ENCODE measurements around the gene RAPGEF6.

Gene RAPGEF6

DNA sequence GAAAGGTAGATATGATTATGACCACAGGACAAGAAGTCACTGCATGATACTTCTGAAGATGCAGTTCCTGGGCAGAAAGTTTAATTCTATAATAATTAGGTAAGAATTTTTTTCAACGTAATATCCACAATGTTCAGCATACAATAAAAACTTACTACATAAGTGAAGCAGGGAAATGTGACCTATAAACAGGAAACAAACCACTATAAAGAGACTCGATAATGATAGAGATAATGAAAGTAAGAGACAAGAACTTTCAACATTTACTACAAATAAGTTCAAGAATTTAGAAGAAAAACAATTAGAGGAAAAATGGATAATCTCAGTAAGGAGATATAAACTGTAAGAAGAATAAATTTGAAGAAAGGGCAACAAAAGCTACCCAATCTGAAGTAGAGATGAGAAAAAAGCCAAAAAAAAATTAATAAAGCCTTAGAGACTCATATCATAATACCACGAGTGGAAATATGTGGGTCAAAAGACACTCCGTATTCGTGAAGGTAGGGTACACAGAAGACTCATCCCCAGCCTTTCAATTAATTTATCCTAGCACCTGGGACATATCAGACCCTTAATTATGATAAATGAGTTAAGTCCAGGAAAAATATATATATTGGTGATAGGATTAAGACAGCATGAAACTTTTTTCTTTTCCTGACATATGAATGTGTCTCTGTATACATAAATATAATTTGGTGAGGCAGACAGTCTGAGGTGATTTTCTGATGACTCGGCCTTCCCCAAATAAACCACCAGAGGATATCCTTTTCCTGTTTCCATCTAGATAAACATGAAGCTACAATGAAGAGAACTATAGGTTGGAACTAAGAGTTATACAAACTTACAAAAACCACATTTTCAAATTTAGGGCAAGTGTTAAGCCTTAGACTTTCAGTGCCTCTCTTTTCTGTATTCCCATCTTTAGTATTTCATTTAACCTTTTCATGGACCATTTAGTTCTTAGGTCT is 120.4 kb downstream of the RAPGEF6 start:
- TF ChIP-seq, protein P1, sequence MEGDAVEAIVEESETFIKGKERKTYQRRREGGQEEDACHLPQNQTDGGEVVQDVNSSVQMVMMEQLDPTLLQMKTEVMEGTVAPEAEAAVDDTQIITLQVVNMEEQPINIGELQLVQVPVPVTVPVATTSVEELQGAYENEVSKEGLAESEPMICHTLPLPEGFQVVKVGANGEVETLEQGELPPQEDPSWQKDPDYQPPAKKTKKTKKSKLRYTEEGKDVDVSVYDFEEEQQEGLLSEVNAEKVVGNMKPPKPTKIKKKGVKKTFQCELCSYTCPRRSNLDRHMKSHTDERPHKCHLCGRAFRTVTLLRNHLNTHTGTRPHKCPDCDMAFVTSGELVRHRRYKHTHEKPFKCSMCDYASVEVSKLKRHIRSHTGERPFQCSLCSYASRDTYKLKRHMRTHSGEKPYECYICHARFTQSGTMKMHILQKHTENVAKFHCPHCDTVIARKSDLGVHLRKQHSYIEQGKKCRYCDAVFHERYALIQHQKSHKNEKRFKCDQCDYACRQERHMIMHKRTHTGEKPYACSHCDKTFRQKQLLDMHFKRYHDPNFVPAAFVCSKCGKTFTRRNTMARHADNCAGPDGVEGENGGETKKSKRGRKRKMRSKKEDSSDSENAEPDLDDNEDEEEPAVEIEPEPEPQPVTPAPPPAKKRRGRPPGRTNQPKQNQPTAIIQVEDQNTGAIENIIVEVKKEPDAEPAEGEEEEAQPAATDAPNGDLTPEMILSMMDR (conservative IDR thresholded peaks at IDR 0.05; ENCODE audit: low read length) = no peak
- Histone ChIP-seq H3K4me3 (ENCODE audit: low read length, poor library complexity, severe bottlenecking) (peak overlapping the region; percentile 71), H3K9me3 (ENCODE audit: insufficient read depth, low read depth, low read length) (no peaks in the 10 kb centered on the region), H3K9me2 (replicated peaks; ENCODE audit: low read depth, low read length) (no peaks in the 10 kb centered on the region), H3K79me2 (ENCODE audit: insufficient read depth, low read length) (0 out of 2 replicates have a peak, but pooled peaks cover 4% of the 10 kb centered on the region), H3K9ac (ENCODE audit: low read depth, low read length, poor library complexity, severe bottlenecking) (peak overlapping the region; percentile 58), H3K27me3 (ENCODE audit: insufficient read depth, low read length, poor library complexity, severe bottlenecking) (no peaks in the 10 kb centered on the region), H2AFZ (ENCODE audit: low read length) (no peak overlapping the region), H4K20me1 (ENCODE audit: insufficient read depth, low read length, poor library complexity, severe bottlenecking) (peaks cover 3% of the 10 kb centered on the region), H3K36me3 (ENCODE audit: insufficient read depth, low read length) (peaks cover 20% of the 10 kb centered on the region; the same call in 1 of the 2 replicates), H3K4me2 (ENCODE audit: low read depth, low read length, poor library complexity, severe bottlenecking) (peak overlapping the region; percentile 81), H3F3A (ENCODE audit: low read depth) (peaks cover 8% of the 10 kb centered on the region; the same call in 1 of the 2 replicates), H3K4me1 (ENCODE audit: insufficient read depth, low read length, poor library complexity, severe bottlenecking) (peaks cover 37% of the 10 kb centered on the region)

DNA sequence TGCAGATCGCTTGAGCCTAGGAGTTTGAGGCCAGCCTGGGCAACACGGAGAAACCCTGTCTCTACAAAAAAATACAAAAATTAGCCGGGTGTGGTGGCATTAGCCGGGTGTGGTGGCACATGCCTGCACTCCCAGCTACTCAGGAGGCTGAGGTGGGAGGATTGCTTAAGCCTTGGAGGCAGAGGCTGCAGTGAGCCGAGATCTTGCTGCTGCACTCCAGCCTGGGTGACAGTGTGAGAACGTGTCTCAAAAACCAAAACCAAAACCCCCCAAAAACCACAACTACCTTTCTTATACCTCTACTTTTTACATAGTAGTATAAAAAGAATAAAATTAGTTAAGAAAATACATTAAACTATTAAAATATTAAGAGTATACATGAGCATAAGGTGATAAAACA is 121.2 kb downstream of the RAPGEF6 start:
- Histone ChIP-seq H3K9me3 (ENCODE audit: insufficient read depth, low read depth, low read length) (no peaks in the 10 kb centered on the region), H3K9ac (ENCODE audit: low read depth, low read length, poor library complexity, severe bottlenecking) (no peak overlapping the region), H4K20me1 (ENCODE audit: insufficient read depth, low read length, poor library complexity, severe bottlenecking) (peaks cover 3% of the 10 kb centered on the region), H2AFZ (ENCODE audit: low read length) (no peak overlapping the region), H3K79me2 (ENCODE audit: insufficient read depth, low read length) (0 out of 2 replicates have a peak, but pooled peaks cover 4% of the 10 kb centered on the region), H3K27me3 (ENCODE audit: insufficient read depth, low read length, poor library complexity, severe bottlenecking) (no peaks in the 10 kb centered on the region), H3F3A (ENCODE audit: low read depth) (peaks cover 8% of the 10 kb centered on the region; the same call in 1 of the 2 replicates), H3K36me3 (ENCODE audit: insufficient read depth, low read length) (peaks cover 13% of the 10 kb centered on the region; the same call in 1 of the 2 replicates), H3K4me3 (ENCODE audit: low read length, poor library complexity, severe bottlenecking) (peak overlapping the region; percentile 71), H3K9me2 (replicated peaks; ENCODE audit: low read depth, low read length) (no peaks in the 10 kb centered on the region), H3K4me2 (ENCODE audit: low read depth, low read length, poor library complexity, severe bottlenecking) (peak overlapping the region; percentile 81), H3K4me1 (ENCODE audit: insufficient read depth, low read length, poor library complexity, severe bottlenecking) (peaks cover 37% of the 10 kb centered on the region)
- TF ChIP-seq, protein P1 (conservative IDR thresholded peaks at IDR 0.05; ENCODE audit: low read length) = no peak
- no peak for TF ChIP-seq EZH2phosphoT487 (IDR thresholded peaks at IDR 0.05; ENCODE audit: borderline replicate concordance)

DNA sequence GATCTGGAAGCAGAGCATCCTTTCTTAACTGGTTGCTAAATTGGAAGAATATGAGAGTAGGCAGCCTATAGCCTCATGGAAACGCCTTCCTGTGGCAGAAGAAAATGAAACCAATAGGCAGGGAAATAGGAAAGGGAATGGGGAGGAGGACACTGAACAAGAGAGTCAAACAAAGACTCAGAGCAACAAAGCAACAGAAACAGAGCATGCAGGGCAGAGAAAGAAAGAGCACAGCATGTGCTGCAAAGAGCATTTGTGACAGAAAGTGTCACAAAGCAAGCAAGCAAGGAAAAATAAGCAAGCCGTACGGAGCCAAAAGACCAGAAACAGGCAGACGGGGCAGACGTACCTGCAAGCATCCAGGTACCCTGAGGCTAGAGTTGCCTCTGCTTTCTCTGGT is 123.1 kb downstream of the RAPGEF6 start:
- 0 out of 2 replicates have a peak, but pooled peaks cover 4% of the 10 kb centered on the region for H3K79me2 ChIP-seq (ENCODE audit: insufficient read depth, low read length)
- no peaks in the 10 kb centered on the region for H3K9me3 ChIP-seq (ENCODE audit: insufficient read depth, low read depth, low read length)
- H3F3A ChIP-seq (ENCODE audit: low read depth) = peaks cover 8% of the 10 kb centered on the region; the same call in 1 of the 2 replicates
- H3K4me2 ChIP-seq (ENCODE audit: low read depth, low read length, poor library complexity, severe bottlenecking) = no peak overlapping the region
- no peak overlapping the region for H2AFZ ChIP-seq (ENCODE audit: low read length)
- peaks cover 15% of the 10 kb centered on the region; the same call in 1 of the 2 replicates for H3K36me3 ChIP-seq (ENCODE audit: insufficient read depth, low read length)
- H3K4me3 ChIP-seq (ENCODE audit: low read length, poor library complexity, severe bottlenecking) = no peak overlapping the region
- TF ChIP-seq, protein P1 (conservative IDR thresholded peaks at IDR 0.05; ENCODE audit: low read length) = no peak
- TF ChIP-seq EZH2phosphoT487 (IDR thresholded peaks at IDR 0.05; ENCODE audit: borderline replicate concordance) = no peak
- no peaks in the 10 kb centered on the region for H3K9me2 ChIP-seq (replicated peaks; ENCODE audit: low read depth, low read length)
- peaks cover 33% of the 10 kb centered on the region for H3K4me1 ChIP-seq (ENCODE audit: insufficient read depth, low read length, poor library complexity, severe bottlenecking)
- no peak overlapping the region for H3K9ac ChIP-seq (ENCODE audit: low read depth, low read length, poor library complexity, severe bottlenecking)
- peaks cover 3% of the 10 kb centered on the region for H4K20me1 ChIP-seq (ENCODE audit: insufficient read depth, low read length, poor library complexity, severe bottlenecking)
- no peaks in the 10 kb centered on the region for H3K27me3 ChIP-seq (ENCODE audit: insufficient read depth, low read length, poor library complexity, severe bottlenecking)
